ENCODE data around the gene GRIA3.
"Not testable (repeated sequence)": the region's sequence is repeated elsewhere in the genome, so short reads cannot be mapped to it uniquely, and the experiment has no call there.

Gene GRIA3

DNA sequence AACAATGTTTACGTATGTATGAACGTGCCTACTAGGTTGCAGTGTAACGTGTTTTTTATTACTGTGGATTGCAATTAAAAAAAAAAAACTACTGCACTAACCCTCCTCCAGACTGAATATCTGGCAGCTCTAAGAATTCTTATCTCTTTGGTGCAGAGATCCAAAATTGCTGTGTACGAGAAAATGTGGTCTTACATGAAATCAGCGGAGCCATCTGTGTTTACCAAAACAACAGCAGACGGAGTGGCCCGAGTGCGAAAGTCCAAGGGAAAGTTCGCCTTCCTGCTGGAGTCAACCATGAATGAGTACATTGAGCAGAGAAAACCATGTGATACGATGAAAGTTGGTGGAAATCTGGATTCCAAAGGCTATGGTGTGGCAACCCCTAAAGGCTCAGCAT lies 280.6 kb downstream of the GRIA3 start:
- no peak for DNase-seq (ENCODE audit: low read depth)

DNA sequence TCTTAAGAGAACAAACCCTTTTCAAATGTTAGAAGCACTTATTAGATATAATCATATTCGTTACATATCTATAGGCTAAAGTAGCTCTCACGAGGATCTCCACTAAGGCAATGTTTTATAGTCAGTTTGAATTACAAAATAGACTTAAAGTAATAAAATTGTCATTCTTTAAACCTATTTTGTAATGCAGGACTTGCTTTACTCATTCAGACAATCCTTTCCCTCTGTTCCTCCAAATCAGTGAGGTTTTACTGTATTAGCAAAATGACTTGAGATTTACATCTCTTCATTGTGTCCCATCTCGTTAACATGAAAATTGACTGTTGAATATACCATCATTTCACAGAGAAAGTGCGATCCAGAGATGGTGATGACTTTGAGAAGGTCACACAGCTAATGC lies 284.4 kb downstream of the GRIA3 start:
- no peak for DNase-seq (ENCODE audit: low read depth)

DNA sequence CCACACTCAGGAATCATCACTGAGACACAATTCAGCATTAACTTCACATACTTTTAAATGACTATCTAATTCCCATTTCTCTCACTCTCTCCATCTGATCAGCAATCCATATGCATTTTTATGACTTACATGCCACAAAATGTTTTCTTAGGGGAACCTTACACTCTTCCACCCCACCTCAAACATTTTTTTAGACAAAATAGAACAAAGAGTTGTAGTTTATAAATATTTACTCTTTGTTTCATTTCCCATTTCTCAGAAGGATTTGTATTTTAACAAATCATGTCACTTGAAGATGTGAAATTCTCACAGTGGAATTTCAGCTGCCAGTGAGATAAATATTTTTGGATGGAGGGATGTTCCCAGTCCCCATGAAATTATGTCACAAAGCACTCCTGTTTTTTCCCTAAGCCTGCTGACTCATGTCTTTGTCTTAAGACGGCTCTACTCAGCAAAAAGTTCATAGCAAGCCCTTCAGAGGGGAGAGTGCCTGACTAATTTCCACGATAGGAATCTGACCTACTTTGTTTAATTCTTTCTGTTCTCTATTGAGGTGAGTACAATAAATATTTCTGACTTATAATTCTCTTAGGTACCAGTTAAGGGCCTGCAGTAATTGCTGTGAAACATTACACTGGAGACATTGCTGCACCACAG lies 291.1 kb downstream of the GRIA3 start:
- no peak for DNase-seq (ENCODE audit: low read depth)

DNA sequence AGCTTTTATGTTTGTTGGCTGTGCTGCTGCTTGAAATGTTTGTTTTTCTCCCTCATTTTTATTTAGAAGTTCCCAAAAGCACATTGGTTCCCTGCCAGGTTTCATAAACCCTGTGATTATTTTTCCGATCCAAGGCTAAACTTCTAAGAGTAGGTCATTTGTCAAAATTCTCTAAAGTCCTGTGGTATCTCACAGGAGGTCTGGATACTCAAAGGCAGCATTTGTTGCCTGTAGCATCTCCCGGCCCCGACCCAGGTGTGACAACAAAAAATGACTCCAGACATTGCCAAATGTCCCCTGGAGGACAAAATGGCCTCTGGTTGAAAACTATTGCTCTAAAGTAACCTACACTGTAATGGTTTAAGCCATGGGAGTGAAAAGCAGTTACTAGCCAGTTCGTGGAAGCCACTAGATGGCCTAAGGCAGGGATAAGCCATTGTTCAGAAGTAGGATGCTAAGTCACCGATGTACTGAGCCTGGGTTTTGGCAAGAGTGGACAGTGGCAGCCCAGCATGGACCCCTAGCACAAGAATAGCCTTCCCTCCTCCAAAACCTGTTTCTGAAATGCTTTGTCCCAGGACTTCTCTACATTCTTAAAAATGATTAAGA lies 292.6 kb downstream of the GRIA3 start:
- DNase-seq (ENCODE audit: low read depth), result no peak

DNA sequence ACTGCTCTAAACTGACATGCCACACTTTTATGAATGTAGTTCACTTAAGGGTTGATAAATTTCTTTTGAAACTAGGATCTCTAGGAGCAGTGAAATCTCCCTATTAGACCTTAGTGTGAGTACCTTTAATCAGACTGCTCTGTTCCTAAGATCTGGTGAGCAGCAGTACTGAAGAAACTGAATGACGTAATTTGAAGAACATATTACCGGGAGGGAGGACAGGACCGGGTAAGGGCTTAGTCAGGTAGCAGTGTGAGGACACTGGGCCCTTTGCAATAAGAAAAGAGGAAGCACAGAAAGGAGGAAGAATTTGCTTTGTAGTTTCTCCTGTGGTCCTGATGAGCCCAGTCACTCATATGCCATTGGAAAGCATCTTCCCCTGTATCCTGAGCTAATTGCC lies 293.6 kb downstream of the GRIA3 start:
- DNase-seq (ENCODE audit: low read depth), result no peak

DNA sequence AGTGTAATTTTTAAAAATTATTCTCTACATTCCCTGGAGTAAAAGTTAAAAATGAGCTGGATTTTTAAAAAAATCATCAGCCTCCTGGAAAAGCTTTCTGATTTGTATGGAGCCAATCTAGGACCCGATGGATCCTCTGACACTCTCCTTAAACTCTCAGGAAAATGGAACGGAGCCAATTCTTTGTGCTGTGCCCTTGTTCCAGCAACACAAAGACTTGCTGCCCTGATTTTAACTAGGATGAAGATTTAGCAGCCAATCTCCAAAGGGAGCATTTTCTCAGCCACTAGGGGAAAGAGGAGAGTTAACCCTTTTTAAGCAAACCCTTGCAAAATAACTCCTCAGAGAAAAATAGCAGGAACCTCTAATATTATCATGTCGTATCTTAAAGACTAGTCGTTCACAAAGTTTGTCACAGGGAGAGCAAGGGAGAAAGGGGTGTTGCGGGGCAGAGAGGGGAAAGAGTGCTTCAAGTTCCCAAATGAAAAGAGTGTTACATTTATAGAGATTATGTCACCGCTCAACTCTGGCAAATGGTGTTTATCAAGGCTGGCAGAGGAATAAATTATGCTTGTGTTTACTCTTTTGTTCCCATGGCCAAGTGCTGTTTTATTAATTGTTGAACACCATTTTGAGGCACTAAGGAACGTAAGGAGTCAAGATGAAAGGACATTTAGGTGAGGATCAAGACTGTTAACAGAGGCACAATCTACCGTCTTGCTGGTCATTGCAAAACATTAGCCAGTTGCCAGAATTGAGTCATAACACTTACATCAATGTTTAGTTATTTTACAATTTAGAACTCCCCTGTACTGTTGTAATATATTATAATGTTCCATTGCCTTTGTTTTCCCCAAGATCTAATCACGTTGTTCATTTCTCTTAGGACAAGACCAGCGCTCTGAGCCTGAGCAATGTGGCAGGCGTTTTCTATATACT lies 298.1 kb downstream of the GRIA3 start:
- DNase-seq (ENCODE audit: low read depth), result no peak

DNA sequence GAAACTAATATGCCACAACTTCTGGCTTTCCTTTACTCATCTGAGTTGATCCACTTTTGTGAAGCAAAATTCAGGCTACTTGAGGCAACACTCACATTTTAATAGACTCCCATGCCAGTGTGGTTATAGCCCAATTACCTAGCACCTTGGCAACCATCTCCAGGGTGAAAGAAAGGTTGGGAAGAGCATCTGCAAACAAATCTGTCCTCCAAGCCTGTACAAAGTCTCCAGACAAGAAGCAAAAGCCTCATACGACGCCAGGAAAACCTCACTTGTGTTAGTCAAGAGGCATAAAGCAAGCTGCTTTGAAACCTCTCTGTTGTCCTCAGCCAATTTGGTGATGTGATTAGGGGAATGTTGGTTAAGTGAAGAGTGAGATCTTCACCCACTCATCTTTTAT lies 302.2 kb downstream of the GRIA3 start:
- no peak for DNase-seq (ENCODE audit: low read depth)

DNA sequence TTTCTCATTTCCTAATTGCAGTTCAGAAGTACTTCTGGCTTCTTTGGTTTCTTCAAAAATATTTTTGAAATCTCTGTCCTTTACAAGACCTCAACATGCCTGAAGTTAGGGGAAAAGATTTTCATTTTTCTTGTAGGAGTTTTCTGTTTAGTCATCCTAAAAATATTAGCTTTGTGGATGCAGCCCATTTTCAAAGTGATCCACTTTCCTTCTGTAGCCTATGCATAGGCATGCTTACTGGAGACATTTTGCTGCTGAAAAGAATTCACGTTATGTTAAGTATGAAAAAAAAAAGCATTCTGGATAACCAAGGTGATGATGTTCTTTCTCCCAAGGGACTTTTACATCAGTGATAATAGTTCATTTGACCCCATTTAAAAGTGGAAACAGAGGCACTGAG lies 303.2 kb downstream of the GRIA3 start:
- DNase-seq (ENCODE audit: low read depth), result no peak

DNA sequence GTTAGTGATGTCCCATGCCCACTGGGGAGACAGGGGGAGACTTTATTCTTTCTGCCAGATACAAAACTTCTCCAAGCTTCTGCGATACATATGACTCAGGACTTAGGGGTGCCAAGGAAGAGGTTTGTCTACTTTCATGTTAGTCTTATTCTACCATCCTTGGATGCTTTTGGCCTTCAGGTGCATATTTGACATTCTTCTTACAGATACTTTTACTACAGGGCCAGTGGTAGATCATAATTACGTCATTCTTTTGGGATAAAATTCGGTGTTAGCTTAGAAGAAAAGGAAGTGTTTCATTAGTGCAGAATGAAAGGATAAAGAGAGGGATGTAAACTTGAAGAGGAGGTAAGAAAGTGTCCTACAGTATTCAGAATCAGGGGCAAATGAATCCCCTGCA lies 303.6 kb downstream of the GRIA3 start:
- DNase-seq (ENCODE audit: low read depth), result no peak

DNA sequence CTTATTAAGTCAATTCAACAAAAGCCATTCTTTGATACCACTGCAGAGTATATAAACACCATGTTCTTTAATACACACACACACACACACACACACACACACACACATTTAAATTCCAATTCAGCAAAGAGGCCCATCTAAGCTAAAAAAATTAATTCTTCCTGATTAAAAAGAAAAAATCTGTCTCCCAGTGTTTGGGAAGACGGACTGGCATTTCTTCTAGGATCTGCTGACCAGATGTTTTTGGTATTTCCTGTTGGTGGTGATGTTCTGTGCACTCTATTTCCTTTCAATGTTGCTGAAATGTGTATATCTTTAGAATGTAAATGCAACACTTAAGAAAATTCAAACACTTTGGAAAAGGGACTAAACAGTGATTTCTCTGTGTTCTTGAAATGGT lies 304.9 kb downstream of the GRIA3 start:
- DNase-seq (ENCODE audit: low read depth), result no peak

DNA sequence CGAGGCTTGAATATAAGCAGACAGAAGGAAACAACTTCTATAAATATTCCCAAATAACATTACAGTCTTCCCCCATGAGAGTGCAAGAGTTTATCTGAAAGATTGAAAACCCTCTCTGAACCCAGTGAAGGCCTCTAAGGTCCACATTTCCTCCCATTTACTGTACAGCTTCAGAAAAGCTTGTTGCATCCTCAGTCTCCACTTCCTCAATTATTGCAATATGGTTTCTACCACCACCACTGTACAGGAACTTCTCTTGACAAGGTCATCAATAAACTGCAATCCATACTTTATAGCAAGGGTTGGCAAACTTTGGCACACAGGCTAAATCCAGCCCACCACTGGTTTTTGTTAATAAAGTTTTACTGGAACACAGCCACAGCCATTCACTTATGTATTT lies 309.8 kb downstream of the GRIA3 start:
- no peak for DNase-seq (ENCODE audit: low read depth)

DNA sequence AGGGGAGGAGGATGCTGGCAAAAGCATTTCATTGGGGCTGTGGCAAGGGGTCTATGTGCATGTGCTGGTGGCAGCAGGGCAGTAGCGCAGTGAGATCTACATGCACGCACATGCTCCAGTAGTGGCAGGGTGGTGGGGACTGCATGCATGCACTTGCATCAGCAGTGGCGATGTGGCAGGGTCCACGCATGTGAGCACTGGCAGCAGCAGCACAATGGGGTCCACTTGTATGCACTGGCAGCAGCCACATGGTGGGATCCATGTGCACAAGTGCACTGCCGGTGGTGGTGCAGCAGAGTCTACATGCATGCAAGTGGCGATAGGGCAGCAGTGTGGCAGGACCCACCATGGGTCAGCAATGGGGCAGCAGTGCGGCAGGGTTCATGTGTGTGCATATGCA lies 315.7 kb downstream of the GRIA3 start:
- DNase-seq (ENCODE audit: low read depth), result no peak

DNA sequence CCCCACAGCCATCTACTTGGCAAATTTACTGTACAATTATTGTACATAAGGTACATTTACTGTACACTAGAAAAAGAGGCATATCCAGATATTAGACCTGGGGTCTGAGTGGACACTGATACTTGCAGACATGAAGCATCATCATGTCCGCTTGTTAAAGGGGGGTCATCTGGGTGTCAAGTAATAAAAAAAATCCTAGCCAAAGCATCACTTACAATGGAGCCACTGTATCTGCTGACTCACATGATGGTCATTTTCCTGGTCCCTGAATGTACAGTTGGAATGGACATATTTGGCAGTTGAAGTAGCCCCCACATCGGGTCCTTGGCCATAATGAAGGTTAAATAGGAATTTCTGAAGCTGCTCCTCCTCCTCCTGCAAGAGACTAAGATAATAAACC lies 320.0 kb downstream of the GRIA3 start:
- no peak for DNase-seq (ENCODE audit: low read depth)

DNA sequence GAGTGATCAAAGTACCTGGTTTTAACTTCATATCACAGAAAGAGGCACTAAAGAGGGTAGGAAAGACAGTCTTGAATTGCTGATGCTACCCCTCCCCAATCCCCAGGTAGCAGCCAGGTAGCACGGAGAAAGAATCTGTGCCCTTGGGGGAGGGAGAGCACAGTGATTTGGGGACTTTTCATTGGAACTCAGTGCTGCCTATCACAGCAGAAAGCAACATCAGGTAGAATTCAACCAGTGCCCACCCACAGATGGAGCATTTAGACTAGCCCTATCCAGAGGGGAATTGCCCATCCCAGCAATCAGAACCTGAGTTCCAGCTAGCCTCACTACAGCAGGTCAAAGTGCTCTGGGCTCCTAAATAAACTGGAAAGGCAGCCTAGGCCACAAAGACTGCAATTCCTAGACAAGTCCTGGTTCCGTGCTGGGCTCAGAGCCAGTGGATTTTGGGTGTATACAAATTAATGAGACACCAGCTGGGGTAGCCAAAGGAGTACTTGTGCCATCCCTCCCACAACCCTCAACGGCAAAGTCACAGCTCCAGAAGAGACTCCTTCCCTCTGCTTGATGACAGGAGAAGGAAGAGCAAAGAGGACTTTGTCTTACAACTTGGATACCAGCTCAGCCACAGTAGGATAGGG lies 320.7 kb downstream of the GRIA3 start:
- no peak for DNase-seq (ENCODE audit: low read depth)

DNA sequence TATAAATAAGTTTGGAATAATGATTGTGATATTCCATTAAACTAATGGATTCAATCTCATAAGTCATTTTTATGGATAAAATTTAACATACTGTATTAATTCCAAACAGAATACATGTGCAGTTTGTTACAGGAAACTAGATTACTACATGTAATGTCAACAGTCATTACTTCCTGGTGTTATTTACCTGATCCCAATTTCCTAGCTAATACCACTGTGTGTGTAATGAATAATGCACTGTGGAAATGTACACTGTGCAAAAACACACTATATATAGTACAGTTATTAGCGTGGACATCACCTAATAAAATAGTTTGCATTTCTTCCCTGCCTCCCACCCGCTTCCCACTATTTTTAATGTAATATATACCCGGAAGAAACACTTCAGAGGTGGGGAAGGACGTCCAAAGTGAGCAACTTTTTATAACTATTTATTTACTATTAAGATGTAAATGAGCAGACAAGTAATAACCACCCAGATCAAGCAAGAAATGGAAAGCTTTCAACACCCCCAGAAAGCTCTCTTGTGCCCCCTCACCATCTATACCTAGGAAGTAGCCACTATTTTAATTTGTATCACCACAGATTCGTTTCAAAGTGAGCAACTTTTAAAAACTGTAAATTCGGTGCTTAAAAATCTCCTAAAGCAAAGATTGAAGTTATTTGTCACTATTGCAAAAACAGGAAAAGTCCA lies 329.7 kb downstream of the GRIA3 start:
- DNase-seq (ENCODE audit: low read depth), result no peak

DNA sequence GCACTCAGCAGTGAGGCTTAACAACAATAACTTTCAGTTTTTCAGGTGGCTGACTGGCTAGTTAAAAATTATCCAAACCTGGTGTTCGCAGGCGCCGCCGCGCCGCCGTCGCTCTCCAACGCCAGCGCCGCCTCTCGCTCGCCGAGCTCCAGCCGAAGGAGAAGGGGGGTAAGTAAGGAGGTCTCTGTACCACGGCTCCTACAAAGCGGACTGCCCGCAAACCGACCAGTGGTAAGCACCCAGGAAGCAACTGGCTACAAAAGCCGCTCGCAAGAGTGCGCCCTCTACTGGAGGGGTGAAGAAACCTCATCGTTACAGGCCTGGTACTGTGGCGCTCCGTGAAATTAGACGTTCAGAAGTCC lies 330.2 kb downstream of the GRIA3 start:
- not testable (repeated sequence) for DNase-seq (ENCODE audit: low read depth)

DNA sequence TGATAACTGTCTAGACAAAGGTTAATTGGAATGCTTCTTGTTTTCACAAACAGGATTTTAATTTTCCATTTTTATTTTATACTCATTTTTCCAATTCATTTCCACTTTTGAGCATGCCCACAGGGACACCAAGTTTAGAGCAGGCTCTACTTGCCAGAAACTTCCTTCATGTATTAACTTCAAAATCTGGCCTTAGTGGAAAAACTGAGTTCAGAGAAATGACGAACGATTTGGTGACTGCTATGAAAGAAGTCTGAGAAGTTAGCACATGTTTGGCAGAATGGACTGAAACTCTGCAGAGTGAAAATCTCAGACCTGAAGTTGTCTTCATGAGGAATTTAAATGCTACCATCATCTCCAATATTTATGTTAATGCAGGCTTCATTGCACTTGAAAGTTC lies 334.7 kb downstream of the GRIA3 start:
- no peak for DNase-seq (ENCODE audit: low read depth)

DNA sequence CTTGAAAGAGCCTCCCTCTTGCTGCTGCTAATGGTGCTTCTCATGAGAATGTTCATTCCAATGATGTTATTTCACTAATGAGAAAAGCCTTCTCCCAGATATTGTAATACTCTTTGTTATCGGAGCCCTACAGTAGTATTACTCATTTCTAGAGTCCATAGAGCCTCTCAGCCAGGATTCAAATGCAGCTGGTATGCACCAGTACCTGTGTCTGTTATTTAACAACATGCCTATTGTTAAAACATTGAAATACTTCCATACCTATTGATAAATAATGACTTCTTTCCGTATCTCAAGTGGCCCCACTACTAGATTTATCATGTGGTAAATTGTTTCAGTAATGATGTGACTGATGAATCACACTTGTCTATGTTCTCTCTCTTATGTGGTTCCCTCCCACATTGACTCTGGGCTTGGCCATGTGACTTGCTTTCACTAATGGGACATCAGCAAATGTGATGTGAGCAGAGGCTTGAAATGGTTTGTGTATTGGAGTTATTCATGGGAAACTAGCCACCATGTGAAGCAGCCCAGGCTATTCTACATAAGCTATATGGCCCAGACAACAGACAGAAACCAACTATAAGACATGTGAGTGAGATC lies 341.1 kb downstream of the GRIA3 start:
- no peak for DNase-seq (ENCODE audit: low read depth)

DNA sequence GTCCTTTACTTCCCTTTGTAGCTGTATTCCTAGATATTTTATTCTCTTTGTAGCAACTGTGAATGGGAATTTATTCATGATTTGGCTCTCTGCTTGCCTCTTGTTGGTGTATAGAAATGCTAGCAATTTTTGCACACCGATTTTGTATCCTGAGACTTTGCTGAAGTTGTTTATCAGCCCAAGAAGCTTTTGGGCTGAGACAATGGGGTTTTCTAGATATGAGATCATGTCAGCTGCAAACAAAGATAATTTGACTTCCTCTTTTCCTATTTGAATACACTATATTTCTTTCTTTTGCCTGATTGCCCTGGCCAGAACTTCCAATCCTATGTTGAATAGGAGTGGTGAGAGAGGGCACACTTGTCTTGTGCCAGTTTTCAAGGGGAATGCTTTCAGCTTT lies 346.6 kb downstream of the GRIA3 start:
- DNase-seq (ENCODE audit: low read depth), result not testable (repeated sequence)

Data from activated T-cell treated with anti-CD3 and anti-CD28 coated beads for 48 hours (primary cell).